GM21825 (cell line): Measurements from ENCODE around the gene ATG4B.

Experiments
- ATAC-seq: cut with Tn5 transposase; IDR thresholded peaks from one replicate; pipeline ENCODE4 v1.9.1; 2021; ENCODE audit warnings: mild to moderate bottlenecking, moderate library complexity; ENCODE audit not compliant: unreplicated experiment

Gene ATG4B

DNA sequence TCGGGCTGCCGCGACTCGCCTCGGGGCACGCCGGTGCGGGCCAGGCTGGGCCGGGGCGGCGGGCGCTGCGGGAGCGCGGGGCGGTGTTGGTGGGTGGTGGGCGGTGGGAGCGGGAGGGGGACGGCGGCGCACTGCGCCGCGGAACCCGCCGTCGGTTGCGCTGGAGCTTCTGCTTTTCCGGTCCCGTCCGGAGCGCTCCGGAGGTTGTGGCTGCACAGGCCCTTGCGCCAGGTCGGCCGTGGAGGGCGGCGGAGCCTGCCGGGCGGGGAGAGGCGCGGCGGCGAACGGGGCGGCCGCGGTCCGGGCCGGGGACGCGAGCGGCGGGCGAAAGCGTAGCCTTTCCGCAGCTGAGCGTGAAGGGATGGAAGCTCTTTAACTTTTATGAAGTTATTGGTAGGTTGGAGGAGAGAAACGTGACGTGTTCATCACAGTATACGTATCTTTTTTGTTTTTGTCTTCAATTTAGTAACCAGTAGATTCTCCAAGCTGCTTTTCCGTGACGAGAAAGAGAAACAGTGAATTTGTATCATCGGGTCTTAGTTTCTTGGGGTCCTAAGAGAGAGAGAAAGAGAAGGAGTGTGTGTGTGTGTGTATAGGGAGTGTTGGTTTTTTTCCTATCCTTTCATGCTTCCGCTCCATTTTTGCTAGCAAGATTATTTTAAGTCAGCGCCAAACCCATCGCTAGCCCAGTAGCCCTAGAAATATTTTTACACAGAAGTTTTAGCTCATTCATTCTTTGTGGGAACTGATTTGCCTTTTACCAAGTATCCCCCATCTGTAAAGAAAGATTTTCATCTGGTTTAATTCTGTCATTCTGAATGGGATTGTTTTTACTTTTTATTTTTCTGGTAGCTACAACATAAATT, 535 bp downstream of the ATG4B start:
- peak; percentile 22 for ATAC-seq

DNA sequence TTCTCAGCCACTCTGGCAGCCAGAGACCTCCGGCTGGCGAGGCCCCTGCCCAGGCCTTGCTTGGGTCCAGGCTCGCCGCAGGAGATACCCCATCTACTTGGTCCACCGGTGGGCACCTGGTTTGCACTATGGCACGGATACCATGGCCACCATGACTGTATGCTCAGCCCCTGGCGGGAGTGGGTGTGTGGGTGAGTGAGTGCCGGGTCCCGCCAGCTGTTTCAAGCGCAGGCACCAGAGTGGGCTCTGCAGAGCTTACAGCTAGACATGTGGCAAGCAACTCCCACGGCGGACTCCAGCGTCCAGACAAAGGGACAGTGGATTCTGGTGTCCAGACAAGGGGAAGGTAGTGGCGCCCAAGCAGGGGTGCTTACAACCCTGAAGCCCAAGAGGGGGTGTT, 1.4 kb downstream of the ATG4B start:
- no peak for ATAC-seq

DNA sequence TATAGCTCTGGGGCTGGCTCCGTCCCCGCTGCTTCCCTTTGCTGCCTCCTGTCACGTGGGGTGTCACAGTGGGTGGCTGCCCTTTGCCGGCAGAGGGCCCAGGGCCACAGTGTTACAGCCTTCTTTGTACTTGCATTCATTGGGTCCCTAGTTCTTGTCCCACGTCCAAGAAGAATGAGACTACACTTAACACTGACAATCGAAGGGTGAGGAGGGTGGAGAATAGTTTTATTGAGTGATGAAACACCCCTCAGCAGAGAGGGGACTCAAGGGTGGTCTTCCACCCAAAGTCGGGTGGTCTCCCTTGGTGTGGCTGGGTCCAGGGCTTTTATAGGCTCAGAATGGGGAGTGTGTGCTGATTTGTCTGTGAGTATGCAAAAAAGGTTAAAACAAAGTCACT, 1.9 kb downstream of the ATG4B start:
- no peak for ATAC-seq

DNA sequence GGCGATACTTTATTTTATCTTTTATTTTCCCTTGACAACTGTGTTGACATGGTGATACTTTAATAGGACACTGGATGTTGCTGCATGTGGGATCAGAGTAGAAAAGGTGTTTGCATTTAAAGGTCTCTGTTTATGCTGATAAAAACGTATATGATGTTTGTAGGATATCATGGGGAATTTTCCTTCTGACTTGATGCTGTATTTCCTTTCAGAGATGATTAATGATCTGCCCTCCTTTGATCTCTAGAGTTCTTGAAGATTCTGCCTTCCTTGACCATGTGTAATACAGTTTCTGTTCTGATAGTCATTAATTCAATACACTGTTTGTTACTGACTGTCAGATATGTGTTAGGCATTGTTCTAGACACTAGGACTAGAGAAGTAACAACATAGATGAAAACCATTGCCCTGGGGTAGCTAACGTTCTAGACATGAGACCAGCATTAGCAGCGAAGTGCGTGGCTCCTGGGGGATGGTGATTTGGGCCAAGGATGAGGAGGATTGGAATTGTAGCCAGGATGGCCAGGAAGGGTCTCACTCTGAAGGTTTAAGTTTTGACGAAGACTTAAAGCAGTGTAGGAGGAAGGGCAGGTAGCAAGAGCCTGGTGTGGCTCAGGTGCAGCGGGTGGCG, 2.8 kb downstream of the ATG4B start:
- no peak for ATAC-seq

DNA sequence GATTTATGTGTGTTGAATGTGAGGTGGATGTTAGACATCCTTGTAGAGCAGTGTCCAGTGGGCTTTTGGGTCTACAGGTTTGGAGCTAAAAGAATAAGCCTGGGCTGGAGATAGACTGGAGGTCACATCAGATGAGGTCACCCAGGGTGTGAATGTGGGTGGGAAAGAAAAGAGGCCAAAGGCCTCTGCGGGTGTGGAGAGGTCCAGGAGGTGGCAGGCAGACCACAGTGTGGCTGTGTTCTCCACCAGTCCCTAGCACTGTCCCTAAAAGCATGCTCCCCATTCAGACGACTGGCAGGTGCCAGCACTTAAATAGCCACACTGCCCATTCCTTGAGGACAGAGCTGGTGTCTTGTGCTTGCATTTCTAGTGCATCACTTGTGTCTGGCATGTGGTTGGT, 4.1 kb downstream of the ATG4B start:
- ATAC-seq: no peak

DNA sequence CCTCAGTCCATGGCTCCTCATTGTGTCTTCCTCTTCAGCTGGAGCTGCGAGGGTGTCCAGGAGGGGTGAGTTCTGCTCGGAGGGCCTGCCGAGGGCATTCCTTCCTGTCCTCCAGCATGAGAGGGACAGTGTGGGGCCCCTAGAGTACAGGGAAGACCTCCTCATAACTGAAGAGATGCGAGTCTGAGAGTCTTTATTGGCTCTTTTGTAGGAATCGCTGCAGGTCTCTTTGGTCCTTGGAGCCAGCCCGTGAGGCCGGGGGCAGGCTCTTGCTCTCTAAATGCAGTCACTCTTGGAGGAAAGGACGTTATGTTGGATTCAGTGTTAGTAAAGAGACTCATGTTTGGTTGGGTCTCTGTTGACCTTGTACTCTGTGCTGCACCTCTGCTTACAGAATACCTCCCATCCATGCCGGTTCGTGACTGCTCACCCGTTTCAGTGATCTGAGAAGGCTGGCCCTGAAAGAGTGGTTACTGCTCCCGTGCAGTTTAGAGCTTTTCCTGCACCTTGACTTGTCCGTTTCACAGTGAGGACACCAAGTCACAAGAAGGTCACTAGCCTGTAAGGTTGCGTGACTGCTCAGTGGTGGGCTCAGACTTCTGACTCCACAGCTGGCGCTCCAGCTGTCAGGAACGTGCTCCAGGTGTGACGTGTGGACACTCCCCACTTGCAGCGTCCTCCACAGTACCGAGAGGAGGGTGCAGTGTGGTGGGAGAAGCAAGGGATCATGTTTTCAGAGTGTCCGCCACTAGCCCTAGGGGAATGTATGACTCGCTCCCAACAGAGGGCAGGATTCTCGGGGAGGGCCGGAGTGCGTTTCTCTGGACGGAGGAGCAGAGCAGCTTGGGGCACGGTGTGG, 7.8 kb downstream of the ATG4B start:
- no peak for ATAC-seq

DNA sequence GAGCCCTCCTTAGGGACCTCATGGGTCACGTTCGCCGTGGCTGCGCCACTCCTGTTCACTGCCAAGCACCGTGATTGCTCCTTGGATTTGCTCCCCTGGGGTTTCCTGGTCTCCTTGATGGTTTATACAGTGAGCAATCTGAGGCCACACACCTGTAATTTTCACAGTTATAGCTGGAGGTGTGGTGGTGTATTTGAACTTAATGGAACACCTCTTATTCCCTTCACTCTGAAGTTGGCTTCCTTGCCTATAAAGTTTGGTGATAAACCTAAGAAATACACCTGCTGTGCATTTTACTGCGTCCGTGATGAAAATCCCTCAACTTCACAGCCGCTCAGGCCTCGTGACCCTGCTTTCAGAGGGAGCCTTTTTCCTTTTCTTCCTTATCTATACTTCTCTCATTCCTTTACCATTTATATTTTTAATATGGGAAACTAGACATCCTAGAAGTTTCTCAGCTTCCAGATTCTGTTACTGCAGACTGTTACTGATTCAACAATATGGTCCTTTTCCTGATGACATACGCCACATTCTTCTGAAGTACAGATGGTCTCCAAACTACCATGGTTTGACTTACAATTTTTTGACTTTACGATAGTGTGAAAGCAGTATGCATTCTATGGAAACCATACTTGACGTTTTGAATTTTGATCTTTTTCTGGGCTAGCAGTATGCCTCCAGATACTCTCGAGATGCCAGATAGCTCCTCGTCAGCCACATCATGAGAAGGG, 8.6 kb downstream of the ATG4B start:
- no peak for ATAC-seq

DNA sequence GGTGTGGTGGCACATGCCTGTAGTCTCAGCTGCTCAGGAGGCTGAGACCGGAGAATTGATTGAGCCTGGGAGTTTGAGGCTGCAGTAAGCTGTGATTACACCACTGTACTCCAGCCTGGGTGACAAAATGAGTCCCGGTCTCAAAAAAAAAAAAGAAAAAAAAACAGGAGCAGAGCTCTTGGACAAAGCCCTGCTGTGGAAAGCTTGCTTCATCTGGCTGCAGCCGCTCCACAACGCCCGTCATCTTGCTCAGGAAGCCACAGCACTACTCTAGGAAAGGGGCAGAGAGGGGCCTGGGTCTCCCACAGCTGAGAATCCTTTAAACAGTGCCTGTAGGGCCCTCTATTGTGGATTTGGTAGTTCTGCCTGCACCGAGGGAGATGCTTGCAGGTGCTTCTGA, 11.0 kb downstream of the ATG4B start:
- no peak for ATAC-seq

DNA sequence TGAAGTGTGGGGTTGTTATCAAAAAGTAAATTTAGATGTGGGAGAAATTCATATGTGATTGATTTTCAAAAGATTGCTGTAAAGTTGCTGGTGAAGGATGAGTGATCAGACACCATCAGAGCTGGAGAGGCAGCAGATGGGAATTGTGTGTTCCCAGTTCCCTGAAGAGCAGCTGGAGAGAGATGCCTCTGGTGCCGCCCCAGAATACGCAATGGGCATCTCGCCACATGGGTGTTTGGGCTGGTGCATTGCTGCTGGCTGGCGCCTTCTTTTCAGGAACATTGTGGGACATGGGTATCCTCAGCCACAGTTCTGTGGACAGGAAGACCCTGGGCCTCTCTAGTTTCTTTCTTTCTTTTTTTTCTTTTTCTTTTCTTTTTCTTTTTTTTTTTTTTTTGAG, 11.9 kb downstream of the ATG4B start:
- no peak for ATAC-seq

DNA sequence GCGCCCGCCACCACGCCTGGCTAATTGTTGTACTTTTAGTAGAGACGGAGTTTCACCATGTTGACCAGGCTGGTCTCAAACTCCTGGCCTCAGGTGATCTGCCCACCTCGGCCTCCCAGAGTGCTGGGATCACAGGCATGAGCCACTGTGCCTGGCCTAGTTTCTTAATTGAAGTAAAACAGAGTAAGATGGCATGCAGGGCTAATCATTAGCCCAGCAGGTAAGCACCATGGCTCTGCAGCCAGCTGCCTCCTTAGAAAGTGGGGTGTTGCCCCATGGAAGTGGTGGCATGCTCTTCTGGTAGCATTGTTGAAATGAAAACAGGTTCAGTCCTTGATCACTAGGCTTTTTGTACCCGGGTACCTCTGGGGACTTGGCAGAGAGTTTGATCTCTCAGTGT, 12.4 kb downstream of the ATG4B start:
- no peak for ATAC-seq

DNA sequence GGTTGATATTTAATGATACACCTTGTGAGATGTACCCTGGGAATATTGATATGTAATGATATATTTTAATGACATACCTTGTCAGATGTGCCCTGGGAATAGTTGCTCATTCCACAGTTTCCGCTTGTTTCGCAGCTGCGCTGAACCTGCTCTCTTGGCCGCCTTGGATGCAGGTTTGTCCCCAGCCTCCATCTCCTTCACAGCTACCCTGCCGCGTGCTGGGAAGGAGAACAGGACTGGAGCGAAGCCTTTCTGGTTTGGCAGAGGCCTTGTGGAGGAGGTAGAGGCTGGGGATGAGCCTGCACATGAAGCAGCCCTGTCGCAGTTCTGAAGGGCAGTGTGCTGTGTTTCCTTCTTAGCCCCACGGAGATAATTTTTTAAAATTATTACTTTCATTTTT, 14.6 kb downstream of the ATG4B start:
- ATAC-seq: no peak

DNA sequence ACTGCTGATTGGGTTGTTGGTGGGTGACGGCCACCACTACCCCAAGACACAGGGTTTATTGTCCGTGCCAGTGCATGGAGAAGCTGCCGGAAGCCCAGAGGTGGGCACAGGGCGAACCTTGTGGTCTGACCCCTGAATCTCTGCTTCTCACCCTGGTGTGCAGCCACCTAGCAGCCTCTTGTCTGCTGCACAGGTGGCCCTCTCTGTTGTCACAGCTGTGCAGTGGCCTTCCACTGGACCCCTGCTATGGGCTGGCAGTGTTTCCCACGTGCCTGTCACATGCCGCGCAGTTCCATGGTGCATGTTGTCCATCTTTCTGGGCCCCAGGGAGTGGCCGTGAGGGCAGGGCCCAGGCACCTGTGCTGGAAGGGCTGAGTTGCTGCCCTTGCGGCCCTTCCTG, 15.2 kb downstream of the ATG4B start:
- ATAC-seq: no peak

DNA sequence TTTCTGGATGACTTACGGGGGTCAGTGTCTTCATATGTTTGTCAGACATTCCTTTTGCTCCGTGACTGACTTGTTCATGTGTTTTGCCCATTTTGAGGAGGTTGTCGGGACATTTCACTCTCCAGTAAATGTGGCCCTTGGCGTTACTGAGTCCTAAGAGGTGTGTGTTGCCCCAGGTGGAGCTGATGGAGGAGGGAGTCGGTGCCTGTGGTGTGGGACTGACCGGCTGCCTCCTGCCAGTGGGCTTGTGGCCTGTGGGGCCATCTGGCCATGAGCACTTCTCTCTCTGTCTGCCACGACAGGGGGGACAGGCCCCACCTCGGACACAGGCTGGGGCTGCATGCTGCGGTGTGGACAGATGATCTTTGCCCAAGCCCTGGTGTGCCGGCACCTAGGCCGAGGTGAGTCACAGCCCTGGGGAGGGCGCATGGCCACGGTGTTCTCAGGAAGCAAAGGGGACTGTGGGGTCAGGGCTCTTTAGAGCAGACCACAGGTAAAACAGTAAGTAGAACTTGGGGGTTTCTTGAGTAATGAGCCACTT, 15.8 kb downstream of the ATG4B start:
- no peak for ATAC-seq

DNA sequence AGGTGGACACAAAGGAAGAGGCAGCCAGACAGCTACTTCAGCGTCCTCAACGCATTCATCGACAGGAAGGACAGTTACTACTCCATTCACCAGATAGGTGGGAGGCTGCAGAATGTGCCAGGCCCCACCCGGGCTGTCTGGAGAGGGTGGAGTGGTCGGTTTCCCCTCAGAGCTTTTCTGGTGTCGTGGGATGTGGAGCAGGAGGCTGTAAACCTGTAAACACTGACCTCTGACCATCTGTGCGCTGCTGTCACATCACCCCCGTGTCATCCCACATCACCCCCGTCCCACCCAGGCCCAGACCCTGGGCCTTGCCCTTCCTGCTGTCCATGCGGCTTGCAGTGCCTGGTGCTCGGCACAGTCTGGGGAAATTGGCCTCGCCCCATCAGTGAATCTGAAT, 17.1 kb downstream of the ATG4B start:
- no peak for ATAC-seq

DNA sequence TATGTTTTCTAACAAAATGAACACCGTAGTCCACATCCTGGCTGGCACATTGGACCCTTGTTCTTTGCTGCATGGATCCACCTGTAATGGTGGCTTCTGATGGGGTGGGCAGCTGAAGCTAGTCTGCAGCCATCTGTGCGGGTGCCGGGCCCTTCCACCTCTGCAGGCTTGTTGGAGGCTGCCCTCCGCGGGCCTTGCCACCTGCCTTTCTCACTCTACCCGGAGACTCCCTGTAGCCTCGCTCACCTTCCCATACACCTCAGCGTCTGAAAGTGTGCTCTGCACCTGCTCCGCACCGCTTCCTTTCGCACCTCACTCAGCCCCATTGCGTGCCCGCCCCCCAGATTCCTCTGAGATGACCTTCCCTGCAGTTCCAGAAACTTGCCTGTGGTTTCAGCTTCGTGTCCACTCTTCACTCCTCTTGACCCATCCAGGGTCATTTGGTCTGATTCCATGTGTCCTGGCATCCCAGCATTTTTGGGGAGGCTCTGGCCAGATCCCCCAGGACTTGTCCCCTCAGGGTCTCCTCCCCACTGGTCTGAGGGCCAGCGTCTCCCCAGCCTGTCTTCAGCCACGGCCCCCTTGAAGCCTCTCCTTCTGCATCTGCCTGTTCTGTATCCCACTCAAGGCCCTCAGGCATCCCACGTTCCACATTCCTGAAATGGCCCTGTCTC, 18.2 kb downstream of the ATG4B start:
- ATAC-seq: no peak

DNA sequence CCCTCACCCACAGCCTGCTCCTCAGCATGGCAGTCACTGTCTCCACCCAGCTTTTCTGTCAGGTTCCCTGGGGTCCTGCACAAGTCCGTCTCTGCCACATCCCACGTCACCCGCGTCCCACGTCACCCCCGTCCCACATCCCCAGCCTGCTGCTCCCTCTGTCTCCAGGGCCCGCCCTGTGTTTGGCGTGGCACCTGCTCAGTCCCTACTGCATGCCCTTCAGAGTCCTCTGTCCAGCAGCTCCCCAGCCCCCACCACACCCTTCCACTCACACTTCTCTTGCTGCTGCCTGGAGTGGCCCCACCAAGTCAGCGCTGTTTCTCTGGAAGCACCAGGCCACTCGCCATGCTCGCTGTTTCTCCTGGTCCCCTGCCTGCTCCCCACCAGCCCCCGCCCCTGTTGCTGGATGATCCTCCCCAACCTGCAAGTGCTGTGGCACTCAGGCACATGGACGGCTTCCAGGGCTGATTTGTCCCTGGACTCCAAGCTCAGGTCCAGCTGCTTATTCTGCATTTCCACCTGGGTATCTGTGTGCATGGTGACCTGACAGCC, 18.8 kb downstream of the ATG4B start:
- ATAC-seq: no peak

DNA sequence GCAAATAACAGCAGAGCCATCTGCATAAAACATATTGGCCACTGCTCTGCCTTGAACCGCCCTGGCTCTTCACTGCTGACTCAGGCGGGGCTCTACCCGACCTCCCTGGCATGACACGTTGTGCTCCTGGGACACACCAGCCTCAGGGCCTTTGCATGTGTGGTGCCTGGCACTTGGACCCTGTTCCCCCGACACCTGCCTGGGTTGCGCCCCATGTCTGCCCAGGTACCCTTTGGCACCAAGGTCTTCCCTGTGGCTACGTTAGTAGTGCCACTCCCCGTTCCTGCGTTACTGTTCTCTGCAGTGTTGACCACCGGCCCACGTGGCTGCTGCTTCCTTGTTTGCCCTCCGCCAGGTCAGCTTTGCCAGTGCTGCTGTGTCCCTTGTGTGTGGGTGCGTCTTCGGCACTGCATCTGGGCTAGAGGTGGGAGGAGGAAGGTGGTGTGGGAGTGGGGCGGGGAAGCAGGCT, 20.3 kb downstream of the ATG4B start:
- no peak for ATAC-seq

DNA sequence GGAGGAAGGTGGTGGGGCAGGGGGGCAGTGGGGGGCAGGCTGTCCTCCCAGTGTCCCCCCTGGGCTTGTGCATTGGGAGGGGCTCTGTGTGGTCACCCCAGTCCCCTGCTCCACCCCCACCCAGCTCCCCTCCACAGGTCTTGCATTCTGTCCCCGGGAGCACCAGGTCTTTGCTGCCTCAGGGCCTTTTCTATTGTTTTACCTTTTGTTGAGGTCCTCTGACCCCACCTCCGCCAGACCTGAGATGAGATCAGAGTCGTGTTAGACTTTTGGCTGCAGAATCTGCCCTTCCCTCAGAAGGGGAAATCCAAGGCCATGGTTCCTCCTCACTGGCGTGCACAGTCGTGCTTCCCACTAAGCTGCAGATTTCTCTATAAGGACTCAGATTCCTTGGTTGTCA, 20.8 kb downstream of the ATG4B start:
- no peak for ATAC-seq

DNA sequence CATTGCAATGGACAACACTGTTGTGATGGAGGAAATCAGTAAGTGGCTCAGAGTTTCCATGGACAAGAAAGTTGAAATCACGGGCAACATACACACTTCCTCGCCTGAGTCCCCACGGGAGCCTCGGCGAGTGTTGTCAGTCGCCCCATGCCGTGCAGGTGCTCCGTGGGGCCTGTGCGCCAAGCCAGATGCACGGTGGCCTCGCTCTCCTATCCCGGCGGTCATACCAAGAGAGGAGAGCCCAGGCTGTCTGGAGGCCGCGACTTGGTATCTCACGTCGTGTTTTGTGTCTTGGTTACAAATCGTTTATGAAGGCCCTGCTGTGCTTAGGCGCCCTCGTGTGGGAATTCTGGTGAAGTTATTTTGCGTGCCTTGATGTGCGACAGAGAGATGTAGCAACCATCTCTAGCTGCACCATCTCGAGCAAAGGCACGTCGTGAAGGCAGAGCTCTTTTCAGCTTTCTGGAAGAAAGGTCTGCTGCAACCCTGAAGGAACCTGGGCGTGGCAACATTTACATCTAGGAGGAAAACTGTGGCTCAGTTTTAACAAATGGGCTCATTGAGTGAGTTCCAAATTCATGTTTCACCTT, 21.8 kb downstream of the ATG4B start:
- ATAC-seq: no peak
